Iris pigment epithelial cell (primary cell): ENCODE data around the gene RNF227.
"Not testable (repeated sequence)": the region's sequence is repeated elsewhere in the genome, so short reads cannot be mapped to it uniquely, and the experiment has no call there.

ENCODE experiments used
- DNase-seq: peaks from one replicate; pipeline ENCODE4 v3.0.0-alpha.2; 2011; ENCODE audit warnings: low read depth

RNF227 gene

GRCh38 chr17:7915611-7916384 is at the start of gene RNF227:
TSS of gene RNF227 (minus strand) at chr17:7916289. CDS start at chr17:7916195, 94 bp downstream.
- peak; percentile 97 for DNase-seq

DNA sequence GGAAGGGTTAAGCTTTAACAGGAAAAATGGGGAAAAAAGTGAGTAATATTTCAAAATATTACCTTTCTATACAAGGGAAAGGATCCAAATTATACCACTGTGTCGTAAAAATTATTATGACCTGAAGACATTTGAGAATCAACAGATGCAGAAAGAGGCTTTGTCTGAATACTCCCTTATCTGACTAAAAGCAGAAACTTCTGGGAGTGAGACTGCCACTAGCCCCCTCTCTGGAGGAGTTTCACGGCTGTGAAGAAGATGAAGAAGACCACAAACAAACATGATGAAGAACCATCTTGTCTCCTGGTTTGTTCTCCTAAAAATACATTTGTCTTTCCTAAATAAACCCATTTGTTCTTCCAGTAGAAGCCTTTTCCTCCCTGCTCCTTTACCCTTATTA is 45.3 kb upstream of the RNF227 start:
- DNase-seq = no peak

DNA sequence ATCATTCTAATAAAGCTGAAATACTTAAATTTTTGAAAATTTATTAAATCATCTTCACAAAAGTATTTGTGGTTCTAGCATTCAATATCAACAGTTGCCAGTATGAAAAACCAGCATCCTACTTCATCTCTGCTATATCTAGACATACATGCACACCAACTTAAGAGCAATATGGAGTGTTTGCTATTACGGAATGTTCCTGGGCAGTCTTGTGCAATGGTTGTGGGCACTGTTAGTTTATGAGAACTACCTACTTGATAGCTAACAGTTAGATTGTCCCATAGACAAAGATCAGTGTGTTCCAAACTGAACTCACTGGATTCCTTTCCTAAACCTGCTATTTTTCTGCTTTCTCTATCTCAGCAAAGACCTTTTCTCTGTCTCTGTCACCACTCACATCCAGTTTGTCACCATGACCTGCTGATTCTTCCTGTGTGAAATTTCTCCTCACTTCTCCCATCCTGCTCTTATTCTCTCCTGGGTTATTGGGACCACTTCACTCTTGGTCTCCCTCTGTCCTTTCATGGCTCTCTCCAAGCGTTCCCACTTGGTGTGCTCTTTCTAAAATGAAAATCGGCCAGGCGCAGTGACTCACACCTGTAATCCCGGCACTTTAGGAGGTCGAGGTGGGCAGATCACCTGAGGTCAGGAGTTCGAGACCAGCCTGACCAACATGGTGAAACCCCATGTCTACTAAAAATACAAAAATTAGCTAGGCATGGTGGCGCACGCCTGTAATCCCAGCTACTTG is 43.6 kb upstream of the RNF227 start:
- DNase-seq = peak; percentile 68

DNA sequence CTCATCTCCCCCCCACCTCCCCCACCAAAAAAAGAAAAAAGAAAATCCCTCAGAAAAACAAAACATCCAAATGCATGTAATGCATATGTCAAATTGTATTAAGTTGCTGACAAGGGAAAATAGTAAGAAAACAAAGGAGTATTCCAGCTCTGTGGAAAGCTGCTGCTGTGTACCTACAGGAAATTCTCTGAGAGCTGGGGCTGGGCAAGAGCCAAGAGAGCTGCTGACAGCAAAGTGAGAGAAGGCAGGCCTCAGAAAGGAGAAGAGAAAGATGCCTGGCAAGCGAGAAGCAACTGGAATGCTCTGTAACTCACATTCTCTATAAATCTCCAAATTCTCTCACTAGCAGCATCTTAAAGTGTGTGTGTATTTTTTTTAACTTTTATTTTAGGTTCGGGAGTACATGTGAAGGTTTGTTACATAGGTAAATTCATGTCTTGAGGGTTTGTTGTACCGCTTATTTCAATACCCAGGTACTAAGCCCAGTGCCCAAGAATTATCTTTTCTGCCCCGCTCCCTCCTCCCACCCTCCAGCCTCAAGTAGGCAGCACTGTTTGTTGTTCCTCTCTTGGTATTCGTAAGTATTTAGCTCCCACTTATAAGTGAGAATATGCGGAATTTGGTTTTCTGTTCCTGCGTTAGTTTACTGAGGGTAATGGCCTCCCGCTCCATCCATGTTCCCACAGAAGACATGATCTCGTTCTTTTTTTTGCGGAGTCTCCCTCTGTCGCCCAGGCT is 40.3 kb upstream of the RNF227 start:
- DNase-seq = peak; percentile 7

DNA sequence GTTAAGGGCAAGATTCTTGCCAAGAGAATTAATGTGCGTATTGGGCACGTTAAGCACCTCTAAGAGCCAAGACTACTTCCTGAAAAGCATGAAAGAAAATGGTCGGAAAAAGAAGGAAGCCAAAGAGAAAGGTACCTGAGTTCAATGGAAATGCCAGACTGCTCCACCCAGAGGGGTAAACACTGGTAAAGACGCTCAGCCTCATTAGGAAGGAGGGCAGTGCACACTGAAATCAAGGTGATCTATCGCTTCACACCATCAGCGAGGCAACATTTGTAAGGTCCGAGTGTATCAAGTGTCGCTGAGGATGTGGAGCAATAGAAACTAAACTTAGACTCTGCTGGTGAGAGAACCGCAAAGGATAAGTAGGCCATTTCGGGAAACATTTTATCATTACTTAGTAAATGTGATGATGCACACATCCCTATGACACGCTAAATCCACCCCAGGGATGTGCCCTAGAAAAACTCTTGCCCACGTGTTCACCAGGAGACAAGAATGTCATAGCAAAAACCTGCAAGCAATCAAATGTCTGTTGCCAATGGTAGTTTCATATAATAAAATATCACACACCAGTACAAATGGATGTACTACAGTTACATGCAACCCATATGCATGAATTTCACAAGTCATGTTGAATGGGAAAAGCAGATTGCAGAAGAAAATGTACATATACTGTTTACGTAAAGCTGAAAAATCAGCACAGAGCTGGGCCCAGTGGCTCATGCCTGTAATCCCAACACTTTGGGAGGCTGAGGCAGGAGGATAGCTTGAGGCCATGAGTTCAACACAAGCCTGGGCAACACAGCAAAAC is 39.5 kb upstream of the RNF227 start:
- DNase-seq = no peak

DNA sequence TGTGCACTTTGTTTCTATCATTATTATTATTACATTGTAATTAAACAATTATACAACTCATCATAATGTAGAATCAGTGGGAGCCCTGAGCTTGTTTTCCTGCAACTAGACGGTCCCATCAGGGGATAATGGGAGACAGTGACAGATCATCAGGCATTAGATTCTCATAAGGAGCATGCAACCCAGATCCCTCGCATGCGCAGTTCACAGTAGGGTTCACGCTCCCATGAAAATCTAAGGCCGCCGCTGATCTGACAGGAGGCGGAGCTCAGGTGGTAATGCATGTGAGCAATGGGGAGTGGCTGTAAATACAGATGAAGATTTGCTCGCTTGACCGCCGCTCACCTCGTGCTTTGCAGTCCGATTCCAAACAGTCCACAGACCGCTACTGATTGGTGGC is 37.2 kb upstream of the RNF227 start:
- DNase-seq = not testable (repeated sequence)

DNA sequence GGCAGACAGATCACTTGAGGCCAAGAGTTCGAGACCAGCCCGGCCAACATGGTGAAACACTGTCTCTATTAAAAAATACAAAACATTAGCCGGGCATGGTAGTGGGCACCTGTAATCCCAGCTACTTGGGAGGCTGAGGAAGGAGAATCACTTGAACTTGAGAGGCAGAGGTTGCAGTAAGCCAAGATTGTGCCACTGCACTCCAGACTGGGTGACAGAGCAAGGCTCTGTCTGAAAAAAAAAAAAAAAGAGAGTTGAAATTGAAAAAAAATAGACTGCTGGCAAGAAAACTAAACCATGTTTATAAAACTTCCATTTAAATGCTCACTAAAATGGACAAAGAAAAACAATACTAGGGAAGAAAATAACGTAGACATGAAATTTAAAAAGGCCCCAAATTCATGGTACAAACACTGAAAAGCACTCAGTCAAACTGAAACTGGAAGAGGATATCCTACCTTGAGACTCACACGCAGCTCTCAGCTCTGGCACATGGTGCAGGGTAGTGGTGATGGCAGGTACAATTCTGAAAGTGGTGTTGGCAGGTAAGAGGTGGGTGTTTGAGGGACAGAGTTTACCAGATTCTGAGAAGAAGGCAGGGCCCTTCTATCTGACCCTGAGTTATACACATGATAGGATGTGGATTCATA is 35.2 kb upstream of the RNF227 start:
- no peak for DNase-seq

DNA sequence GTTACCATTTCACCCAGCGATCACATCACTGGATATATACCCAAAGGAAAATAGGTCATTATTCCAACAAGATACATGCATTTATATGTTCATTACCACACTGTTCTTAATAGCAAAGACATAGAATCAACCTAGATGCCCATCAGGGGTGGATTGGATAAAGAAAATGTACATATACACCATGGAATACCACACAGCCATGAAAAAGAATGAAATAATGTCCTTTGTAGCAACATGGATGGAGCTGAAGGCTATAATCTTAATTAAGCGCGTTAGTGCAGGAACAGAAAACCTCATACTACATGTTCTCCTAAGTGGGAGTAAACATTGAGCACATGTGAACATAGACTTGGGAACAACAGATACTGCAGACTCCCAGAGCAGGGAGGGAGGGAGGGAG is 34.5 kb upstream of the RNF227 start:
- no peak for DNase-seq

DNA sequence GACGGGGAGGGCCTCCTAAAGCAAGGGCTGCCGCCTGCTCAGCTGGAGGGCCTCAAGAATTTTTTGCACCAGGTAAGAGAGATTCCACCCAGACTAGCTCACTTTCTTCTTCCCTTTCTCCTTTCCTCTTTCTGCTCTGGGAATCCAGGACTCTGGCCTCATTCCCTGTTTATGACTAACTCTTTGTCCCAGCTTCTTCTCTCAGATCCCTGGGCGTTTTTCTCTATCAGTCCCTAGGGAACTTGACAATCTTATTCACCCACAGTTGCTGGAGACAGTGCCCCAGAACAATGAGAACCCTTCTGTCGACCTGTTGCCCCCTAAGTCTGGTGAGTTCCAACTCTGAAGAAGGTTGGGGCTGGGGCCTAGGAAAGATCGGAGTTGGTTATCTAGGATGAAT is 31.6 kb upstream of the RNF227 start:
- no peak for DNase-seq

- DNase-seq = no peak
These were observed 30.4 kb upstream of the RNF227 start for GRCh38 chr17:7946441-7946840.

DNA sequence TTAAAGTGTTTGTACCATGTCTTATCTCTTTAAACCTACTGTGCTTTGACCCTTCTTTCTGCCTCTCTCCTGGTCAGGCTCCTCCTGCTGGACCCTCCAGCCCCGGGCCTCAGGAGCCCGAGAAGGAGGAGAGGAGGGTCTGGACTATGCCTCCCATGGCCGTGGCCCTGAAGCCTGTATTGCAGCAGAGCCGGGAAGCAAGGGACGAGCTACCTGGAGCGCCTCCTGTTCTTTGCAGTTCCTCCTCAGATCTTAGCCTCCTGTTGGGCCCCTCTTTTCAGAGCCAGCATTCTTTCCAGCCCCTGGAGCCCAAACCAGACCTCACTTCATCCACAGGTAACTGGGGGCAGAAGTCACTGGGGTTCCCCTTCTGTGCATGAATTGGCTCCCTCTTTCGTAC is 29.6 kb upstream of the RNF227 start:
- no peak for DNase-seq

GRCh38 chr17:7944326-7944725 is 28.2 kb upstream of the RNF227 start:
- DNase-seq = no peak

- DNase-seq = no peak
These were observed 27.2 kb upstream of the RNF227 start for GRCh38 chr17:7943291-7943690.

DNA sequence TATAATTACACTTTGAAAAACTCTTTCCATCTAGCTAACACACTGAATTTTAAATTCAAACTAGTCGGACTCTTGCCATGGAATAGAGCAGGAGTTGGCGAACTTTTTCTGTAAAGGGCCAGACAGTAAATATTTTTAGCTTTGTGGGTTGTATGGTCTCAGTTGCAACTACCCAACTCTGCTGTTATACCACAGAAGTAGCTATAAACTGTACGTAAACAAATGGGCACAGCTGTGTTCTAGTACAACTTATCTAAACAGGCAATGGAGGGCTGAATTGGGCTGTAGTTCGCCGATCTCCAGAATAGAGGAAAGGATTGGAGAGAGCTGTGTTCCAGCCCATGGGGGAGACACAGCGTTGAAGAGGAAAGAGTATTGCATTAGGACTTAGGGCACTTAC is 24.7 kb upstream of the RNF227 start:
- no peak for DNase-seq

GRCh38 chr17:7940034-7940433 is 23.9 kb upstream of the RNF227 start:
- DNase-seq = no peak

DNA sequence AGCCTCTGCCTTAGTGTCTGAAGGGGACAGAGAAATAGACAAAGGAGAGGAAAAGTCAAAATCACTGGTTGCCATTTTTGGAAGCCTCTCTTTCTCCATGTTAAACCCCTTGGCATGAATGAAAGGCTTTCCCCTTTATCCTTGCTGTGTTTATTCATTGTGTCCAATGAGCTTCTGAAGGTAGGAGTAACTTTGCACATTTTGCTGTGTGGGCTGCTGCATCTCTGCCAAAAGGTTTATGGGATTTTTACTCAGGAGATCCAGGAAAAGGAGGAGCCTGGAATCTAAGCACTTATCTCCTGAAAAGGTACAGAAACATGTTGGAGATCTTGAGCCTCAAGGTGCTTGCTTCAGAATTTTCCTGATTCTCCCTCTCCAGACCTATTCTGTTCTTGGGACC is 19.8 kb upstream of the RNF227 start:
- DNase-seq = no peak

GRCh38 chr17:7932949-7933348 is 16.9 kb upstream of the RNF227 start:
- peak; percentile 76 for DNase-seq

GRCh38 chr17:7932483-7932891 is 16.4 kb upstream of the RNF227 start:
- peak; percentile 35 for DNase-seq

GRCh38 chr17:7931709-7932482 is 15.8 kb upstream of the RNF227 start, which contains the start of the genes CNTROB and TRAPPC1:
TSS of gene CNTROB (plus strand) at chr17:7932206. CDS start at chr17:7933080, 874 bp downstream.
TSS of gene TRAPPC1 (minus strand) at chr17:7931946. CDS start at chr17:7931829, 117 bp downstream.
- DNase-seq = peak; percentile 99
